GM12892 (cell line): ENCODE results near the gene LITAF.

Source experiments
- POLR2A ChIP-seq: IDR thresholded peaks from 2 replicates; pipeline ENCODE4 v1.6.1; 2011; ENCODE audit warnings: low read depth, low read length, control low read depth
- POLR2AphosphoS5 ChIP-seq: IDR thresholded peaks from 2 replicates; pipeline ENCODE4 v1.6.1; 2011; ENCODE audit warnings: low read depth, low read length, control low read depth
- TAF1 ChIP-seq: IDR thresholded peaks from 2 replicates; pipeline ENCODE4 v1.6.1; 2011; ENCODE audit warnings: low read depth, mild to moderate bottlenecking, control low read depth, low read length, borderline replicate concordance

DNA sequence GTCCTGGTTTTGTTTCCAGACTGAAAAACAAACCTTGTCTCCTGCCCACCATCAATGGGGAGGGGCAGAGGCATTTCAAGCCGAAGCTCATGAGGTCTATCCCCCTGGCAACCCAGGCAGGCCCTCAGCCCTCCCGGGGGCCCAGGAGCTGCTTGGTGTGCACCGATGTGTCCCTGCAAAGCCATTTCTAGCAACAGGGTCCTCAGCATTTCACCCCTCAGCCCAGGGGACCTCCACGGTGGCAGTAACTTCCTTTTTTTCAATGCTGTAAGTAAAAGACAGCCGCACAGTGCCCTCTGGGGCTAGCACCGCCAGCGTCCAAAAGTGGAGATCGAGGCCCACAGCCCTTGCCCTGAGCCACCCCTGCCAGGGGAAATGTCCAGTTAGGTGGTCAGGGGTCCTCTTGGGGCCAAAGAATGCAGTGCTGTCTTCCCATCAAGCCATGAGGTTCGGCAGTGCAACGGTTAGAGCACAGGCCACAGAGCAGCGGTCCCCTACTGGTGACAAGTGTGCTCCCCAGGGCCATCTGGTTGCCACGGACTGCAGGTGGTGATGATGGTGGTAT is 79.9 kb downstream of the LITAF start:
- TF ChIP-seq POLR2A (no peak), TAF1 (no peak), POLR2AphosphoS5 (no peak)
